Measurements from ENCODE around the gene PRRT1B. TPM values are rescaled to one million over a fixed set of nuclear protein-coding genes. Genes with fewer than 3 reads are reported as not detected.
A peak's percentile ranks its signal among the peaks of the same experiment; 100 is the strongest.

The PRRT1B gene
- total RNA-seq, 1 experiment from 2014 or later: 1.2 TPM

DNA sequence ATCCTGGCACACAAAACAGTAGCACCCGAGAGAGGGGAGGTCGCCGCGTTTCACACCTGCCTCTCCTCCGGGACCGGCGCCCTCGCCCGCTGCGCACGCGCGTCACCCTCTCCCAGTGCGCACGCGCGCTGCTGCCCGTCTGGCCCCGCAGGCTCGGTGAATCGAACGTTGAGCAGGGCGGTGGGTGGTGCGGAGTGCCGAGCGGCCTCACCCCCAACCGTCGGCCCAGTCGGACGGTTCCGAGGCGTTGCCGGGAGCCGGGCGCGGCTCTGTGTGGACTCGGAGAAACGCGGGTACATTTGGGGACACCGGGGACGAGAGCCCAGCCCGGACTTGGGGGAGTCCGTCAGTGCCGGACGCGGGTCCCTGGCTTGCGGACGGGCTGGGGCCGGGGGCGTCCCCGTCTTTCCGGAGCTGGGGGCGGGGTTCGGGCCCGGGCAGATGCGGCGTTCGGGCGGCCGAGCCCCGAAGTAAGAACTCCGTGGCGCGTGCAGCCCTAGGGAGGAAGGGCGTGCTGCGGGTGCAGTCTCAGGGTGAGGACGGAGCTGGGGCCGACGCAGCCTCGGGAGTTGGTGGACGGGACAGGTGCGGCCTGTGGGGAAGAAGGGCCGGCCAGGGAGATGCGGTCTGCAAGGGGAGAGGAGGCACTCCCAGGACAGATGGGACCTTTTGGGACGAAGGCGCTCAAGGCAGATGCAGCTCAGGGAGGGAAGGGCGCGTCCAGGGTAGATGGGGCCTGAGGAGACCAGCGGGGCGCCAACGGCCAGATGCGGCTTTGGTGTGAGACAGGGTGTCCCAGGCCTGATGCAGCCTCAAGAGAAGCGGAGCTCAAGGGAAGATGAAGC, 42.3 kb upstream of the PRRT1B start, which contains the start of gene POMT1 (continued):
- TF ChIP-seq, protein P1, sequence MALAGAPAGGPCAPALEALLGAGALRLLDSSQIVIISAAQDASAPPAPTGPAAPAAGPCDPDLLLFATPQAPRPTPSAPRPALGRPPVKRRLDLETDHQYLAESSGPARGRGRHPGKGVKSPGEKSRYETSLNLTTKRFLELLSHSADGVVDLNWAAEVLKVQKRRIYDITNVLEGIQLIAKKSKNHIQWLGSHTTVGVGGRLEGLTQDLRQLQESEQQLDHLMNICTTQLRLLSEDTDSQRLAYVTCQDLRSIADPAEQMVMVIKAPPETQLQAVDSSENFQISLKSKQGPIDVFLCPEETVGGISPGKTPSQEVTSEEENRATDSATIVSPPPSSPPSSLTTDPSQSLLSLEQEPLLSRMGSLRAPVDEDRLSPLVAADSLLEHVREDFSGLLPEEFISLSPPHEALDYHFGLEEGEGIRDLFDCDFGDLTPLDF (CRISPR knock-in tag; IDR thresholded peaks at IDR 0.05): no peak
- TF ChIP-seq, protein P2, sequence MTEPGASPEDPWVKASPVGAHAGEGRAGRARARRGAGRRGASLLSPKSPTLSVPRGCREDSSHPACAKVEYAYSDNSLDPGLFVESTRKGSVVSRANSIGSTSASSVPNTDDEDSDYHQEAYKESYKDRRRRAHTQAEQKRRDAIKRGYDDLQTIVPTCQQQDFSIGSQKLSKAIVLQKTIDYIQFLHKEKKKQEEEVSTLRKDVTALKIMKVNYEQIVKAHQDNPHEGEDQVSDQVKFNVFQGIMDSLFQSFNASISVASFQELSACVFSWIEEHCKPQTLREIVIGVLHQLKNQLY (CRISPR knock-in tag; IDR thresholded peaks at IDR 0.05): peak; percentile 81; the same call in 1 of the 2 replicates
- TF ChIP-seq, protein P3, sequence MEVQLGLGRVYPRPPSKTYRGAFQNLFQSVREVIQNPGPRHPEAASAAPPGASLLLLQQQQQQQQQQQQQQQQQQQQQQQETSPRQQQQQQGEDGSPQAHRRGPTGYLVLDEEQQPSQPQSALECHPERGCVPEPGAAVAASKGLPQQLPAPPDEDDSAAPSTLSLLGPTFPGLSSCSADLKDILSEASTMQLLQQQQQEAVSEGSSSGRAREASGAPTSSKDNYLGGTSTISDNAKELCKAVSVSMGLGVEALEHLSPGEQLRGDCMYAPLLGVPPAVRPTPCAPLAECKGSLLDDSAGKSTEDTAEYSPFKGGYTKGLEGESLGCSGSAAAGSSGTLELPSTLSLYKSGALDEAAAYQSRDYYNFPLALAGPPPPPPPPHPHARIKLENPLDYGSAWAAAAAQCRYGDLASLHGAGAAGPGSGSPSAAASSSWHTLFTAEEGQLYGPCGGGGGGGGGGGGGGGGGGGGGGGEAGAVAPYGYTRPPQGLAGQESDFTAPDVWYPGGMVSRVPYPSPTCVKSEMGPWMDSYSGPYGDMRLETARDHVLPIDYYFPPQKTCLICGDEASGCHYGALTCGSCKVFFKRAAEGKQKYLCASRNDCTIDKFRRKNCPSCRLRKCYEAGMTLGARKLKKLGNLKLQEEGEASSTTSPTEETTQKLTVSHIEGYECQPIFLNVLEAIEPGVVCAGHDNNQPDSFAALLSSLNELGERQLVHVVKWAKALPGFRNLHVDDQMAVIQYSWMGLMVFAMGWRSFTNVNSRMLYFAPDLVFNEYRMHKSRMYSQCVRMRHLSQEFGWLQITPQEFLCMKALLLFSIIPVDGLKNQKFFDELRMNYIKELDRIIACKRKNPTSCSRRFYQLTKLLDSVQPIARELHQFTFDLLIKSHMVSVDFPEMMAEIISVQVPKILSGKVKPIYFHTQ (CRISPR knock-in tag; IDR thresholded peaks at IDR 0.05): no peak
- TF ChIP-seq ZNF671 (CRISPR knock-in tag; IDR thresholded peaks at IDR 0.05) (0 out of 2 replicates have a peak, but pooled peaks have one; percentile 16), FOXK1 (CRISPR knock-in tag; IDR thresholded peaks at IDR 0.05) (peak; percentile 77), GRHL2 (CRISPR knock-in tag; IDR thresholded peaks at IDR 0.05; ENCODE audit: insufficient replicate concordance, severe bottlenecking) (no peak), TEAD4 (CRISPR knock-in tag; IDR thresholded peaks at IDR 0.05) (no peak), FOXJ3 (CRISPR knock-in tag; IDR thresholded peaks at IDR 0.05; ENCODE audit: borderline replicate concordance) (no peak), ATF1 (CRISPR knock-in tag; IDR thresholded peaks at IDR 0.05) (peak; percentile 77; the same call in 1 of the 2 replicates), GABPB1 (CRISPR knock-in tag; IDR thresholded peaks at IDR 0.05) (0 out of 2 replicates have a peak, but pooled peaks have one; percentile 21), FOXP1 (CRISPR knock-in tag; IDR thresholded peaks at IDR 0.05; ENCODE audit: borderline replicate concordance) (0 out of 2 replicates have a peak, but pooled peaks have one; percentile 23), CREB1 (CRISPR knock-in tag; IDR thresholded peaks at IDR 0.05) (peak; percentile 85), CBFB (CRISPR knock-in tag; IDR thresholded peaks at IDR 0.05; ENCODE audit: low read depth) (peak; percentile 82; the same call in 1 of the 2 replicates), IRF2 (CRISPR knock-in tag; IDR thresholded peaks at IDR 0.05; ENCODE audit: borderline replicate concordance, low read depth) (no peak), ESRRA (CRISPR knock-in tag; IDR thresholded peaks at IDR 0.05; ENCODE audit: borderline replicate concordance) (peak; percentile 80), GTF2I (CRISPR knock-in tag; conservative IDR thresholded peaks at IDR 0.05) (no peak), ZNF317 (CRISPR knock-in tag; IDR thresholded peaks at IDR 0.05; ENCODE audit: borderline replicate concordance, low read depth) (peak; percentile 37; the same call in 1 of the 2 replicates), TP53 (CRISPR knock-in tag; IDR thresholded peaks at IDR 0.05) (no peak), OVOL2 (CRISPR knock-in tag; IDR thresholded peaks at IDR 0.05; ENCODE audit: borderline replicate concordance) (no peak), ZNF416 (CRISPR knock-in tag; IDR thresholded peaks at IDR 0.05) (no peak)
- TF ChIP-seq, protein P4, sequence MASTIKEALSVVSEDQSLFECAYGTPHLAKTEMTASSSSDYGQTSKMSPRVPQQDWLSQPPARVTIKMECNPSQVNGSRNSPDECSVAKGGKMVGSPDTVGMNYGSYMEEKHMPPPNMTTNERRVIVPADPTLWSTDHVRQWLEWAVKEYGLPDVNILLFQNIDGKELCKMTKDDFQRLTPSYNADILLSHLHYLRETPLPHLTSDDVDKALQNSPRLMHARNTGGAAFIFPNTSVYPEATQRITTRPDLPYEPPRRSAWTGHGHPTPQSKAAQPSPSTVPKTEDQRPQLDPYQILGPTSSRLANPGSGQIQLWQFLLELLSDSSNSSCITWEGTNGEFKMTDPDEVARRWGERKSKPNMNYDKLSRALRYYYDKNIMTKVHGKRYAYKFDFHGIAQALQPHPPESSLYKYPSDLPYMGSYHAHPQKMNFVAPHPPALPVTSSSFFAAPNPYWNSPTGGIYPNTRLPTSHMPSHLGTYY (CRISPR knock-in tag; IDR thresholded peaks at IDR 0.05): peak; percentile 84; the same call in 1 of the 2 replicates
- TF ChIP-seq, protein P5, sequence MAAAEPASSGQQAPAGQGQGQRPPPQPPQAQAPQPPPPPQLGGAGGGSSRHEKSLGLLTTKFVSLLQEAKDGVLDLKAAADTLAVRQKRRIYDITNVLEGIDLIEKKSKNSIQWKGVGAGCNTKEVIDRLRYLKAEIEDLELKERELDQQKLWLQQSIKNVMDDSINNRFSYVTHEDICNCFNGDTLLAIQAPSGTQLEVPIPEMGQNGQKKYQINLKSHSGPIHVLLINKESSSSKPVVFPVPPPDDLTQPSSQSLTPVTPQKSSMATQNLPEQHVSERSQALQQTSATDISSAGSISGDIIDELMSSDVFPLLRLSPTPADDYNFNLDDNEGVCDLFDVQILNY (CRISPR knock-in tag; IDR thresholded peaks at IDR 0.05): peak; percentile 85; the same call in 1 of the 2 replicates
- TF ChIP-seq, protein P6, sequence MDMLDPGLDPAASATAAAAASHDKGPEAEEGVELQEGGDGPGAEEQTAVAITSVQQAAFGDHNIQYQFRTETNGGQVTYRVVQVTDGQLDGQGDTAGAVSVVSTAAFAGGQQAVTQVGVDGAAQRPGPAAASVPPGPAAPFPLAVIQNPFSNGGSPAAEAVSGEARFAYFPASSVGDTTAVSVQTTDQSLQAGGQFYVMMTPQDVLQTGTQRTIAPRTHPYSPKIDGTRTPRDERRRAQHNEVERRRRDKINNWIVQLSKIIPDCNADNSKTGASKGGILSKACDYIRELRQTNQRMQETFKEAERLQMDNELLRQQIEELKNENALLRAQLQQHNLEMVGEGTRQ (CRISPR knock-in tag; IDR thresholded peaks at IDR 0.05): no peak; the same call in 1 of the 2 replicates
- TF ChIP-seq, protein P7, sequence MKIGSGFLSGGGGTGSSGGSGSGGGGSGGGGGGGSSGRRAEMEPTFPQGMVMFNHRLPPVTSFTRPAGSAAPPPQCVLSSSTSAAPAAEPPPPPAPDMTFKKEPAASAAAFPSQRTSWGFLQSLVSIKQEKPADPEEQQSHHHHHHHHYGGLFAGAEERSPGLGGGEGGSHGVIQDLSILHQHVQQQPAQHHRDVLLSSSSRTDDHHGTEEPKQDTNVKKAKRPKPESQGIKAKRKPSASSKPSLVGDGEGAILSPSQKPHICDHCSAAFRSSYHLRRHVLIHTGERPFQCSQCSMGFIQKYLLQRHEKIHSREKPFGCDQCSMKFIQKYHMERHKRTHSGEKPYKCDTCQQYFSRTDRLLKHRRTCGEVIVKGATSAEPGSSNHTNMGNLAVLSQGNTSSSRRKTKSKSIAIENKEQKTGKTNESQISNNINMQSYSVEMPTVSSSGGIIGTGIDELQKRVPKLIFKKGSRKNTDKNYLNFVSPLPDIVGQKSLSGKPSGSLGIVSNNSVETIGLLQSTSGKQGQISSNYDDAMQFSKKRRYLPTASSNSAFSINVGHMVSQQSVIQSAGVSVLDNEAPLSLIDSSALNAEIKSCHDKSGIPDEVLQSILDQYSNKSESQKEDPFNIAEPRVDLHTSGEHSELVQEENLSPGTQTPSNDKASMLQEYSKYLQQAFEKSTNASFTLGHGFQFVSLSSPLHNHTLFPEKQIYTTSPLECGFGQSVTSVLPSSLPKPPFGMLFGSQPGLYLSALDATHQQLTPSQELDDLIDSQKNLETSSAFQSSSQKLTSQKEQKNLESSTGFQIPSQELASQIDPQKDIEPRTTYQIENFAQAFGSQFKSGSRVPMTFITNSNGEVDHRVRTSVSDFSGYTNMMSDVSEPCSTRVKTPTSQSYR (CRISPR knock-in tag; IDR thresholded peaks at IDR 0.05): peak; percentile 78
- TF ChIP-seq, protein P8, sequence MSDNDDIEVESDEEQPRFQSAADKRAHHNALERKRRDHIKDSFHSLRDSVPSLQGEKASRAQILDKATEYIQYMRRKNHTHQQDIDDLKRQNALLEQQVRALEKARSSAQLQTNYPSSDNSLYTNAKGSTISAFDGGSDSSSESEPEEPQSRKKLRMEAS (CRISPR knock-in tag; IDR thresholded peaks at IDR 0.05): peak; percentile 91
